Measurements from ENCODE around the gene KCTD12. TPM values are rescaled to one million over a fixed set of nuclear protein-coding genes. Genes with fewer than 3 reads are reported as not detected.
"Not testable (repeated sequence)": the region's sequence is repeated elsewhere in the genome, so short reads cannot be mapped to it uniquely, and the experiment has no call there.

The KCTD12 gene
- polyA plus RNA-seq, 2 donors: 4.1 to 6.6 TPM

DNA sequence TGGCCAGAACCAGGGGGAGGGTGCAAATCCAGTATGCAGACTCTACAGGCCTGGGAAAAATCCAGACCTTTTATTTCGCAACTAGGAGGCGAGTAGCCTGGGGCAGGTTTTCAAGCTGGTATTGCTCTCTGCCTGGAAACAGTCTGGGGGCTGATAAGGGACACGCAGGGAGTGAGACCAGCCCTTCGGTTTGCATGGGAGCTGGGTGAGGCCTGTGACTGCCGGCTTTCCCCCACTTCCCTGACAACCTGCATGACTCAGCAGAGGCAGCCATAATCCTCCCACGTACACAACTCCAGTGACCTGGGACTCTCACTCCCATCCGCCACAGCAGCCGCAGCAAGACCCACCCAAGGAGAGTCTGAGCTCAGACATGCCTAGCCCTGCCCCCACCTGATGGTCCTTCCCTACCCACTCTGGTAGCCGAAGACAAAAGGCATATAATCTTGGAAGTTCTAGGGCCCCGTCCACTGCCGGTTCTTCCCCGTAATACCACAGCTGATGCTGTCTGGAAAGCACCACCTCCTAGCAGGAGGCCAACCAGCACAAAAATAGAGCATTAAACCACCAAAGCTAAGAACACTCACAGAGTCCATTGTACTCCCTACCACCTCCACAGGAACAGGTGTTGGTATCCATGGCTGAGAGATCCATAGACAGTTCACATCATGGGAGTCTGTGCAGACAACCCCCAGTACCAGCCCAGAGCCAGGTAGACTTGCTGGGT, 31.7 kb upstream of the KCTD12 start:
- H3K4me1 ChIP-seq (ENCODE audit: control insufficient read depth in 2 of 2, insufficient read depth in 2 of 2, low read length in 1 of 2); H3K4me3 ChIP-seq (ENCODE audit: low read depth in 1 of 2, low read length in 2 of 2); H3K36me3 ChIP-seq (ENCODE audit: control insufficient read depth in 2 of 2, insufficient read depth in 2 of 2, low read length in 1 of 2); H3K9me3 ChIP-seq (ENCODE audit: control insufficient read depth in 2 of 2, insufficient read depth in 1 of 2, low read depth in 1 of 2, low read length in 1 of 2); H3K27me3 ChIP-seq (ENCODE audit: control insufficient read depth in 1 of 2, insufficient read depth in 2 of 2, low read length in 2 of 2): not testable (repeated sequence)
- peak overlapping the region; percentile 42 to 57 for H3K27ac ChIP-seq (ENCODE audit: low read depth in 2 of 2, low read length in 1 of 2)
- WGBS, 2 donors: 57 to 68% methylated on average over 12 of the region's 12 CpGs

DNA sequence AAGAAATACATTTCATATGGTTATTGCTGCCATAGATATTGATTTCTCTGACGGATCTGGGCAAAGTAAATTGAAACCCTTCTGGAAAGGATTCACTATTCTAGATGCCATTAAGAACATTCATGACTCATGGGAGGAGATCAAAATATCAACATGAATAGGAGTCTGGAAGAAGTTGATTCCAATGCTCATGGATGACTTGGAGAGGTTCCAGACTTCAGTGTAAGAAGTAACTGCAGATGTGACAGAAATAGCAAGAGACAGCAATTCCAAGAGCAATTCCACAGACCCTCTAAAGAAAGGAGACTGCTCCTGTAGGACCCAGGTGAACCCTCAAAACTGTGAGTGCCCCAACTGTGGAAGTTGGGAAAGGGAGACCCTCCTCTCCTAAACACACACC, 30.9 kb upstream of the KCTD12 start:
- 41 to 49% methylated on average over 1 of the region's 1 CpG for WGBS, 2 donors
- H3K9me3 ChIP-seq (ENCODE audit: control insufficient read depth in 2 of 2, insufficient read depth in 1 of 2, low read depth in 1 of 2, low read length in 1 of 2): peaks cover 0 to 2% of the 10 kb centered on the region in 2 donors
- H3K27ac ChIP-seq (ENCODE audit: low read depth in 2 of 2, low read length in 1 of 2): peak overlapping the region; percentile 42 to 57
- no peaks in the 10 kb centered on the region for H3K27me3 ChIP-seq (ENCODE audit: control insufficient read depth in 1 of 2, insufficient read depth in 2 of 2, low read length in 2 of 2)
- H3K4me3 ChIP-seq (ENCODE audit: low read depth in 1 of 2, low read length in 2 of 2): no peak overlapping the region
- peaks cover 0 to 5% of the 10 kb centered on the region in 2 donors for H3K4me1 ChIP-seq (ENCODE audit: control insufficient read depth in 2 of 2, insufficient read depth in 2 of 2, low read length in 1 of 2)
- no peaks in the 10 kb centered on the region for H3K36me3 ChIP-seq (ENCODE audit: control insufficient read depth in 2 of 2, insufficient read depth in 2 of 2, low read length in 1 of 2)

DNA sequence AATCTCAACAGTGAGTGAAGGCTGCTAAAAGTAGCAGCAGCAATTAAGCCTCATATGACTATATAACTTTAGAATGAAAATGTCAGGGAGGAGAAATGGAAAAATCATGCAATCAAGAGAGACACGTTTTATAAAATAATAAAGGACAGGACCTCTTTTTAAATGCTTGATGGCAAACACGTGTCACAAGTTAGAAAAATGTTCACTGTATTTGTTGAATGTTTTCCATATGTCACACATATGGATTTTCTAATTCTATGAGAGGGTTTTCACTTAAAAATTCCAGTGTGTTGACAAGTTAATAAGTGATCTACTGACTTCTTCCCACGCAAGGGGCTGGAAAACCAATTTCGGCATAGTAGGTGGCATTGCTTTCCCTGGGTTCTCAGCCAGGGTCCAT, 27.7 kb upstream of the KCTD12 start:
- Histone ChIP-seq H3K9me3 (ENCODE audit: control insufficient read depth in 2 of 2, insufficient read depth in 1 of 2, low read depth in 1 of 2, low read length in 1 of 2) (peaks cover 0 to 2% of the 10 kb centered on the region in 2 donors), H3K36me3 (ENCODE audit: control insufficient read depth in 2 of 2, insufficient read depth in 2 of 2, low read length in 1 of 2) (no peaks in the 10 kb centered on the region), H3K27me3 (ENCODE audit: control insufficient read depth in 1 of 2, insufficient read depth in 2 of 2, low read length in 2 of 2) (no peaks in the 10 kb centered on the region), H3K4me3 (ENCODE audit: low read depth in 1 of 2, low read length in 2 of 2) (no peak overlapping the region), H3K4me1 (ENCODE audit: control insufficient read depth in 2 of 2, insufficient read depth in 2 of 2, low read length in 1 of 2) (peaks cover 0 to 5% of the 10 kb centered on the region in 2 donors), H3K27ac (ENCODE audit: low read depth in 2 of 2, low read length in 1 of 2) (no peak overlapping the region)
- 74 to 79% methylated on average over 4 of the region's 4 CpGs for WGBS, 2 donors

DNA sequence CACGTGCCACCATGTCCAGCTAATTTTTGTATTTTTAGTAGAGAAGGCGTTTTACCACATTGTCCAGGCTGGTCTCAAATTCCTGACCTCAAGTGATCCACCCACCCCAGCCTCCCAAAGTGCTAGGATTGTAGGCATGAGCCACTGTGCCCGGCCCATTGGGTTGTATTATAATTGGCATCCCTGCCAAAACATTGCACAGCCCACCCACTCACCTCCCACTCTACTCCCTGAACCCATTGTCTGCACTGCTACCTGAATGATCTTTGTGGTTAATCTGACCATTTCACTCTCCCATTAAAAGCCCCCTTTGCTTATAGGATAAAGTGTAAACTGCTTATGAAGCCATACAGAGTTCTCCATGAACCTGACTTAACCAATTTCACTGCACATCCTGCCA, 26.3 kb upstream of the KCTD12 start:
- Histone ChIP-seq H3K27me3 (ENCODE audit: control insufficient read depth in 1 of 2, insufficient read depth in 2 of 2, low read length in 2 of 2) (no peaks in the 10 kb centered on the region), H3K9me3 (ENCODE audit: control insufficient read depth in 2 of 2, insufficient read depth in 1 of 2, low read depth in 1 of 2, low read length in 1 of 2) (peaks cover 0 to 2% of the 10 kb centered on the region in 2 donors), H3K4me3 (ENCODE audit: low read depth in 1 of 2, low read length in 2 of 2) (no peak overlapping the region), H3K36me3 (ENCODE audit: control insufficient read depth in 2 of 2, insufficient read depth in 2 of 2, low read length in 1 of 2) (no peaks in the 10 kb centered on the region), H3K4me1 (ENCODE audit: control insufficient read depth in 2 of 2, insufficient read depth in 2 of 2, low read length in 1 of 2) (peaks cover 0 to 3% of the 10 kb centered on the region in 2 donors), H3K27ac (ENCODE audit: low read depth in 2 of 2, low read length in 1 of 2) (no peak overlapping the region)
- 86% methylated on average over 3 of the region's 3 CpGs for WGBS, 2 donors

DNA sequence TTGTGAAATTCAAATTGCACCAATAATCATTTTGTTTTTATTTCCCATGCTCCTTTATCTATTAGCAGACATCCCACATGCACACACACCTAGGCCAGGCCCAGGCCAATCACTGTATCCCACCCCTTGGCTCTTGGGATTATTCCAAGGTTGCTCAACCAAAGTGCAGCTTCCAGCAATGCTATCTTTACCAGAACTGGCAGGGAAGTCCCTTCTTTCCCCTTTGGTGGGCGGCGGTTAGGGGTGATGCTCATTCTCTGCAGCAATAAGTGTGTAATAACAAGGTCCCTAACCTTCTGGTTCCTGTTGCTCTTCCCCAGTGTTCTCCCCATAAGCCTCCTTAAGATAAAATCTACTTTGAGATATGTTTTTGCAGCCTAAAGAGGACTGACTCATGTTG, 18.3 kb upstream of the KCTD12 start:
- no peaks in the 10 kb centered on the region for H3K4me1 ChIP-seq (ENCODE audit: control insufficient read depth in 2 of 2, insufficient read depth in 2 of 2, low read length in 1 of 2)
- 52 to 65% methylated on average over 2 of the region's 2 CpGs for WGBS, 2 donors
- no peak overlapping the region for H3K4me3 ChIP-seq (ENCODE audit: low read depth in 1 of 2, low read length in 2 of 2)
- H3K36me3 ChIP-seq (ENCODE audit: control insufficient read depth in 2 of 2, insufficient read depth in 2 of 2, low read length in 1 of 2): no peaks in the 10 kb centered on the region
- no peaks in the 10 kb centered on the region for H3K9me3 ChIP-seq (ENCODE audit: control insufficient read depth in 2 of 2, insufficient read depth in 1 of 2, low read depth in 1 of 2, low read length in 1 of 2)
- no peaks in the 10 kb centered on the region for H3K27me3 ChIP-seq (ENCODE audit: control insufficient read depth in 1 of 2, insufficient read depth in 2 of 2, low read length in 2 of 2)
- H3K27ac ChIP-seq (ENCODE audit: low read depth in 2 of 2, low read length in 1 of 2): no peak overlapping the region

DNA sequence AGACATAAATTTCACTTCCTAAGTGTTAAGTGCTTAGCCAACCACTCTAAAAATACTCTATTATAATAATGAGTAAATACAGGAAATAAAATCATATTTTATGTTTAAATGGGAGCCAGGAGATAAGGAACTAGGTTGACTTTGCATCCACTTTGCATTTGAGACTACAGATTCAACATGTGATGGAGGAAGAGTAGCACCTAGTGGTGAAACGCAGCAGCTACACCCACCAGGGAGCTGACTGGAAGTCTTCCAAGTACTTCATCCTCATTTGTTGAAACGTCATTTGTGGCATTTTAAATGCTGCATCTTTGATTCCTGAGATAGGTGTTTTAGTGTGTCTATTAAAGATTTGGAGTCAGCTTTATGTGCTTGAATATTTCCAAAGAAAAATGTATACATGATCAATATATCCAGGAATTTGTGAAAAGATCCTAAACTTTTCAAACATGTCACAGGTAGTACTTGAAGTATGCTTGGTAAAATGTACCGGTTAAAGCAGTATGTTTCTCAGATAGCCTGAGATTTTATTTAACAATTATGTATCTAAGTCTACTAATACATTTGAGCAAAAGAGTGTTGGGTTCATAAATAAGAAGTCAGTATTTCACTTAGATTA, 17.4 kb upstream of the KCTD12 start:
- H3K27ac ChIP-seq (ENCODE audit: low read depth in 2 of 2, low read length in 1 of 2): no peak overlapping the region
- H3K4me3 ChIP-seq (ENCODE audit: low read depth in 1 of 2, low read length in 2 of 2): no peak overlapping the region
- 22 to 26% methylated on average over 3 of the region's 3 CpGs for whole genome bisulfite sequencing, 2 donors
- no peaks in the 10 kb centered on the region for H3K4me1 ChIP-seq (ENCODE audit: control insufficient read depth in 2 of 2, insufficient read depth in 2 of 2, low read length in 1 of 2)
- no peaks in the 10 kb centered on the region for H3K27me3 ChIP-seq (ENCODE audit: control insufficient read depth in 1 of 2, insufficient read depth in 2 of 2, low read length in 2 of 2)
- no peaks in the 10 kb centered on the region for H3K36me3 ChIP-seq (ENCODE audit: control insufficient read depth in 2 of 2, insufficient read depth in 2 of 2, low read length in 1 of 2)
- H3K9me3 ChIP-seq (ENCODE audit: control insufficient read depth in 2 of 2, insufficient read depth in 1 of 2, low read depth in 1 of 2, low read length in 1 of 2): no peaks in the 10 kb centered on the region

DNA sequence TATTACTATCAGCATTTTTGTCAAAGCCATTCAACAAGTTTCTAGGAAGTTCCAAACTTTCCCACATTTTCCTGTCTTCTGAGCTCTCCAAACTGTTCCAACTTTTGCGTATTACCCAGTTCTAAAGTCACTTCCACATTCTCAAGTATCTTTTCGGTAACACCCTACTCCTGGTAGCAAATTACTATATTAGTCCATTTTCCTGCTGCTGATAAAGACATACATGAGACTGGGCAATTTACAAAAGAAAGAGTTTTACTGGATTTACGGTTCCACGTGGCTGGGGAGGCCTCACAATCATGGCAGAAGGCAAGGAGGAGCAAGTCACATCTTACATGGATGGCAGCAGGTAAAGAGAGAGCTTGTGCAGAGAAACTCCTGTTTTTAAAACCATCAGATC, 12.9 kb upstream of the KCTD12 start:
- H3K27ac ChIP-seq (ENCODE audit: low read depth in 2 of 2, low read length in 1 of 2); H3K4me1 ChIP-seq (ENCODE audit: control insufficient read depth in 2 of 2, insufficient read depth in 2 of 2, low read length in 1 of 2); H3K36me3 ChIP-seq (ENCODE audit: control insufficient read depth in 2 of 2, insufficient read depth in 2 of 2, low read length in 1 of 2); H3K27me3 ChIP-seq (ENCODE audit: control insufficient read depth in 1 of 2, insufficient read depth in 2 of 2, low read length in 2 of 2); H3K4me3 ChIP-seq (ENCODE audit: low read depth in 1 of 2, low read length in 2 of 2); H3K9me3 ChIP-seq (ENCODE audit: control insufficient read depth in 2 of 2, insufficient read depth in 1 of 2, low read depth in 1 of 2, low read length in 1 of 2): not testable (repeated sequence)
- WGBS, 2 donors: 95% methylated on average over 4 of the region's 4 CpGs

DNA sequence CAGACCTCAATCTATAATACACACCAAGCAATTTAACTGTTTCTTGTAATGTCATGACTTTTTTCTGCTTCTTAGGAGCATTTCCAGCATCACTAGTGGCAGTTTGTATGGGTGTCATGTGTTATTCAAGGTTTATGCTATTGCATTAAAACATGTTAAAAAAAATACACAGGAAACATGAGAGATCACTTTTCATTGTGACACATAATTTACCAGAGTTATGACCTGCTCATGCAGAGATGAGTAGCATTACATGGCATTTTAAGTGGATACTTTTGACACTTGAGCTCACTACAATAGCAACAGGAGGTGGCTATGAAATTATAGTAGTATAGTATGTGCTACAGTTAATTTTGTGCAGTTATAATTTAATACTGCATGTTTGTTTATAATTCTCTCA, 11.0 kb upstream of the KCTD12 start:
- not testable (repeated sequence) for H3K4me1 ChIP-seq (ENCODE audit: control insufficient read depth in 2 of 2, insufficient read depth in 2 of 2, low read length in 1 of 2); H3K4me3 ChIP-seq (ENCODE audit: low read depth in 1 of 2, low read length in 2 of 2); H3K27ac ChIP-seq (ENCODE audit: low read depth in 2 of 2, low read length in 1 of 2); H3K36me3 ChIP-seq (ENCODE audit: control insufficient read depth in 2 of 2, insufficient read depth in 2 of 2, low read length in 1 of 2); H3K27me3 ChIP-seq (ENCODE audit: control insufficient read depth in 1 of 2, insufficient read depth in 2 of 2, low read length in 2 of 2); H3K9me3 ChIP-seq (ENCODE audit: control insufficient read depth in 2 of 2, insufficient read depth in 1 of 2, low read depth in 1 of 2, low read length in 1 of 2)

DNA sequence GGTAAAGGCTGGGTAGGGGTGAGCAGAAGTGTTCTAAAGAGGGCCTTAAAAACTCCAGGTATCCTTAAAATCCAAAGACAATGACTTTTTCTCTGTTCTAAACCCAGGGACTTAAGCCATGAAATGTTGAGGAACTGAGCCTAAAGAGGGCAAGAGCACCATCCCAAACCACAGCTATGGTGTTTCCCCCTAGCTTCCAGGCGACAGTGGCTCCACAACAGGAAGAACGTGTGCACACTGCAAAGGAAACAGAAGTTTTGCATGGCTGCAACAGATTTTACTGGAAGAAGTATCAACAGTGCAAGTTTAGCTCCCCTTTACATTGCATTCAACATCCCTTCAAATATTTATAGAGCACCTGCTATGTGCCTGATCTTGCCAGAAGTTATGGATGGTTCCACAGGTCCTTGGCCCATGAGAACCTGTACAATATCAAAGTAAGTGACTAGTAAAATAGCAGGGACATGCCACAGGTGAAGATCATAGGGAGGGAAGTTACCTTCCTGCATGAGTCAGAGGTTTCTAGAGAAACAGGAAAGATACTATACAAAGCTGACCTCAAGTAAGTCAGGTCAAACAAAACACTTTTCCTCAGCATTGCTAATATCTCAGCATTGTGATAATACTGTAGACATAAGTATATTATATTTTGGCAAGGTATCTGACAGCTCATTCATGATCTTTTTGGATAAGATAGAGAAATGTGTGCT, 8.4 kb upstream of the KCTD12 start:
- Histone ChIP-seq H3K27me3 (ENCODE audit: control insufficient read depth in 1 of 2, insufficient read depth in 2 of 2, low read length in 2 of 2) (no peaks in the 10 kb centered on the region), H3K36me3 (ENCODE audit: control insufficient read depth in 2 of 2, insufficient read depth in 2 of 2, low read length in 1 of 2) (no peaks in the 10 kb centered on the region), H3K4me3 (ENCODE audit: low read depth in 1 of 2, low read length in 2 of 2) (no peak overlapping the region), H3K9me3 (ENCODE audit: control insufficient read depth in 2 of 2, insufficient read depth in 1 of 2, low read depth in 1 of 2, low read length in 1 of 2) (no peaks in the 10 kb centered on the region), H3K4me1 (ENCODE audit: control insufficient read depth in 2 of 2, insufficient read depth in 2 of 2, low read length in 1 of 2) (no peaks in the 10 kb centered on the region), H3K27ac (ENCODE audit: low read depth in 2 of 2, low read length in 1 of 2) (no peak overlapping the region)
- 54 to 66% methylated on average over 2 of the region's 2 CpGs for WGBS, 2 donors
